Measurements from ENCODE around the gene FOXD1.

DNA sequence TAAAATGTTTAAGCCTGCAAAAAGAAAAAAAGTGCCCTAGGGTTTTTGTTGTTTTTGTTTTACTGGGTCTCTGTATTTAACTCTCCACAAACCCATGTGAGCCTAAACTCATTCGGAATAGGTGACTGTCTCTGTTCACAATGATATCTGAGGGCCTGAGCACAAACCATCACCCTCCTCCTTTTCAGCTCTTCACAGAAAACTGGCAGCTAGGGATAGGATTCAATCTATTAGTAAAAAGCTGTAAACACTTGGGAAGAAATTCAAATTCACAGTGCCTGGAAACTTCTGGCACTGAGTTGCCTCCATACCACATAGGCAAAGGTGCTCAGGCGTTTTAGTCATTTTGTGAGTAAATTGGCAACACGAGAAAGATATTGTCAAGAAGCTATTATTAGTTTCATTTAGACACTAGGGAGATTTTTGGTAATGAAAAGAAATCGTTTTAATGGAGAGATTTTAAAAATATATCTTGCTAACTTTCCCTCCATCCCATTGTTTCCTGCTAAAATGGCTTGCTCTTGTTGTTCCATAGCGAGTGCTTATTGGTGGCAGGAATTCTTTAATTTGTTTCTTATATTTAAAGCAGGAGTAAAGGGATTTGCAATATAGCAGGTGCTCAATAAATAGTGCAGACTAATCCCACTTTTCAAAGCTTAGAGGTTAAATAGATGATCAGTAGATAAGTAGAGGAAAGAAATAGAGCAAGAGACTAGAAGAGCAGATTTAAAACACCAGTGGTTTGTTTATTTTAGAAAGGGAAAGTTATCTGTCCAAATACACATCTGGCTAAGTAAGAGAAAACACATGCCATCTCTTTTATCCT is 9.7 kb downstream of the FOXD1 start:
- no peak for TF ChIP-seq BHLHE40 (IDR thresholded peaks at IDR 0.05; ENCODE audit: borderline replicate concordance)
- no peak for TF ChIP-seq SP1 (IDR thresholded peaks at IDR 0.05)
- no peak for TF ChIP-seq FOXK2 (IDR thresholded peaks at IDR 0.05)
- no peak for TF ChIP-seq SUZ12 (IDR thresholded peaks at IDR 0.05)
- no peak for TF ChIP-seq ELF4 (IDR thresholded peaks at IDR 0.05)
- no peak for TF ChIP-seq CTBP1 (IDR thresholded peaks at IDR 0.05; ENCODE audit: borderline replicate concordance)
- no peak for TF ChIP-seq FOXA1 (IDR thresholded peaks at IDR 0.05)
- no peak for TF ChIP-seq HDGF (IDR thresholded peaks at IDR 0.05; ENCODE audit: borderline replicate concordance)
- no peak for TF ChIP-seq L3MBTL2 (conservative IDR thresholded peaks at IDR 0.05)
- TF ChIP-seq NFRKB (IDR thresholded peaks at IDR 0.05), result no peak
- no peak for TF ChIP-seq ARNT (IDR thresholded peaks at IDR 0.05)
- no peak for TF ChIP-seq FOXM1 (IDR thresholded peaks at IDR 0.05; ENCODE audit: borderline replicate concordance)

Data from HEK293T (cell line).